PC-9 (cell line): ENCODE results near the gene SWI5.

Experiments used
- EZH2 ChIP-seq: fragments of 200-600 bp; sonication (generic); IDR thresholded peaks from 2 replicates; pipeline ENCODE4 v1.8.0; 2017; ENCODE audit warnings: antibody characterized with exemption, low read depth
- TF ChIP-seq, protein P1 (sequence below): fragments of 200-600 bp; sonication (generic); conservative IDR thresholded peaks from 2 replicates; pipeline ENCODE4 v1.6.1; 2017; ENCODE audit warnings: mixed run types, antibody characterized with exemption, mild to moderate bottlenecking, moderate library complexity

DNA sequence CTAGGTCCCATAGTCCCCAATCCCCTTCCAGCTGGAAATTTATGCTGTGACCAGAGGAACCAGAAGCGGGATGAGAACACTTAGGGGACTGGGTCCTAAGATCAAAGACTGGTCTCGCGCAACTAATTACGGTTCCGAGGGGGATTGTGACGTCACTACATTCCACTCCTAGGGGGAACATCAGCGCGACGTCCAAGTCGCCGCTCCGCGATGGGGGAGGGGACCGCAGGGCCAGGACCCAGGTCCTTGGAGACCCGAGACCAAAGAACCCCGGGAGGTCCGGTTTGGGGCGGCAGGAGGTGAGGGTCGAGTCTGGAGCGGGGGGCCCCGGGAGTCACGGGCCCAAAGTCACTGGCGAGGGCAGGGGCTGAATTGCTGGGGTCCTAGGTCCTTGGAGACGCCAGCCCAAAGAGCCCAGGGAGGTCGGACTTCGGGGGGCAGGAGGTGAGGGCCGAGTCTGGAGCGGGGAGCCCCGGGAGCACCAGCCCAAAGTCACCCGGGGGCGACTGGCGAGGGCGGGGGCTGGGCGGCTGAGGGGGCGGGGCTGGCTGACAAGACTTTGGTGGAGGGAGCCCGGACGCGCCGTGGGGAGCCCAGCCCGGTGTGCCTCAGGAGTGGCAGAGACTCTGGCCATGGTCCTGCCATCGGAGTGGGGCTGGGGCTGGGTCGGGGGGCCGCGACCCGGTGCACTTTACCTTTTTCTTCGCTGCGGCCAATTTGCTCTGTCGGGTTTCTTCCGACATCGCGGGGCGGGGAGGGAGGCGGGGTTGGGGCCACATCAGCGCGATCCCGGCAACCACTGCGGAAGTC, 673 bp upstream of the SWI5 start, which contains the start of gene GOLGA2:
- TF ChIP-seq, protein P1, sequence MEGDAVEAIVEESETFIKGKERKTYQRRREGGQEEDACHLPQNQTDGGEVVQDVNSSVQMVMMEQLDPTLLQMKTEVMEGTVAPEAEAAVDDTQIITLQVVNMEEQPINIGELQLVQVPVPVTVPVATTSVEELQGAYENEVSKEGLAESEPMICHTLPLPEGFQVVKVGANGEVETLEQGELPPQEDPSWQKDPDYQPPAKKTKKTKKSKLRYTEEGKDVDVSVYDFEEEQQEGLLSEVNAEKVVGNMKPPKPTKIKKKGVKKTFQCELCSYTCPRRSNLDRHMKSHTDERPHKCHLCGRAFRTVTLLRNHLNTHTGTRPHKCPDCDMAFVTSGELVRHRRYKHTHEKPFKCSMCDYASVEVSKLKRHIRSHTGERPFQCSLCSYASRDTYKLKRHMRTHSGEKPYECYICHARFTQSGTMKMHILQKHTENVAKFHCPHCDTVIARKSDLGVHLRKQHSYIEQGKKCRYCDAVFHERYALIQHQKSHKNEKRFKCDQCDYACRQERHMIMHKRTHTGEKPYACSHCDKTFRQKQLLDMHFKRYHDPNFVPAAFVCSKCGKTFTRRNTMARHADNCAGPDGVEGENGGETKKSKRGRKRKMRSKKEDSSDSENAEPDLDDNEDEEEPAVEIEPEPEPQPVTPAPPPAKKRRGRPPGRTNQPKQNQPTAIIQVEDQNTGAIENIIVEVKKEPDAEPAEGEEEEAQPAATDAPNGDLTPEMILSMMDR, result no peak
- TF ChIP-seq EZH2, result no peak
